Raji (cell line): ENCODE results near the gene TSSK2.

Experiments used
- POLR2A ChIP-seq: IDR thresholded peaks from 2 replicates; pipeline ENCODE4 v1.6.1; 2011; ENCODE audit warnings: low read depth, low read length, control low read depth; ENCODE audit not compliant: insufficient read depth

Gene TSSK2

GRCh38 chr22:19143212-19143611, 12.1 kb downstream of the TSSK2 start:
- TF ChIP-seq POLR2A: no peak

- no peak for TF ChIP-seq POLR2A
These were observed 12.9 kb downstream of the TSSK2 start for GRCh38 chr22:19143967-19144400.

- TF ChIP-seq POLR2A: no peak
These were observed 15.3 kb downstream of the TSSK2 start for GRCh38 chr22:19146215-19146968.

- no peak for TF ChIP-seq POLR2A
These were observed 16.2 kb downstream of the TSSK2 start for GRCh38 chr22:19147195-19147780.

GRCh38 chr22:19148417-19149046, 17.4 kb downstream of the TSSK2 start:
- no peak for TF ChIP-seq POLR2A

GRCh38 chr22:19149047-19149883, 18.2 kb downstream of the TSSK2 start:
- no peak for TF ChIP-seq POLR2A

GRCh38 chr22:19149991-19150390, 18.9 kb downstream of the TSSK2 start, which contains the start of gene GSC2:
TSS of gene GSC2 (minus strand) at chr22:19150292. CDS start at chr22:19150283, 9 bp downstream.
- no peak for TF ChIP-seq POLR2A

- no peak for TF ChIP-seq POLR2A
These were observed 19.6 kb downstream of the TSSK2 start for GRCh38 chr22:19150482-19151328.

- no peak for TF ChIP-seq POLR2A
These were observed 20.5 kb downstream of the TSSK2 start for GRCh38 chr22:19151329-19152191.

GRCh38 chr22:19152942-19153883, 22.1 kb downstream of the TSSK2 start:
- no peak for TF ChIP-seq POLR2A

GRCh38 chr22:19164425-19164824, 33.3 kb downstream of the TSSK2 start:
- no peak for TF ChIP-seq POLR2A

GRCh38 chr22:19166421-19166820, 35.3 kb downstream of the TSSK2 start:
- TF ChIP-seq POLR2A: no peak
